Calu3 (cell line): ENCODE measurements around the gene SLC29A4. TPM values are rescaled to one million over a fixed set of nuclear protein-coding genes. Genes with fewer than 3 reads are reported as not detected.

Source experiments
- BruUV-seq: library from RNA; stranded (reverse); fragments of 400-500 nt; replicated peaks from 2 replicates; lab custom pipeline; 2021; lab: Mats Ljungman, UMichigan
- CTCF ChIA-PET: fragments of 300-600 bp; sonication (Branson Sonifier 250); formaldehyde crosslinking; loops from one replicate; lab custom pipeline; 2022; ENCODE audit warnings: antibody characterized with exemption; lab: Charles Lee
- DNase-seq: peaks from one replicate; pipeline ENCODE4 v3.0.0; 2022
- H3K27ac Mint-ChIP-seq: one replicate; pipeline ENCODE4 v1.8.0; 2022; ENCODE audit warnings: mixed read lengths; ENCODE audit not compliant: unreplicated experiment
- H3K27me3 Mint-ChIP-seq: one replicate; pipeline ENCODE4 v1.8.0; 2022; ENCODE audit warnings: mixed read lengths; ENCODE audit not compliant: unreplicated experiment
- H3K36me3 Mint-ChIP-seq: one replicate; pipeline ENCODE4 v1.8.0; 2022; ENCODE audit warnings: mild to moderate bottlenecking, moderate library complexity, mixed read lengths; ENCODE audit not compliant: insufficient read depth, unreplicated experiment
- H3K4me1 Mint-ChIP-seq: one replicate; pipeline ENCODE4 v1.8.0; 2022; ENCODE audit warnings: mild to moderate bottlenecking, low read depth, mixed read lengths; ENCODE audit not compliant: unreplicated experiment
- H3K4me3 Mint-ChIP-seq: one replicate; pipeline ENCODE4 v1.8.0; 2022; ENCODE audit warnings: mild to moderate bottlenecking, low read depth, moderate library complexity, mixed read lengths; ENCODE audit not compliant: unreplicated experiment
- H3K9me3 Mint-ChIP-seq: one replicate; pipeline ENCODE4 v1.8.0; 2022; ENCODE audit warnings: low read depth, mixed read lengths; ENCODE audit not compliant: unreplicated experiment
- intact Hi-C: fragments of 100-400 bp; cut with micrococcal nuclease; formaldehyde crosslinking; loops from one replicate; pipeline ENCODE4 v1.10.0; 2022; ENCODE audit not compliant: unreplicated experiment
- total RNA-seq: library from RNA; stranded (reverse); gene quantifications from 2 replicates; pipeline ENCODE4 v1.2.3, GENCODE V29; 2022
- TF ChIP-seq, protein P1 (sequence below): fragments of 200-600 bp; IDR thresholded peaks from one replicate; pipeline ENCODE4 v1.8.0; 2022; ENCODE audit warnings: antibody characterized with exemption; ENCODE audit not compliant: unreplicated experiment

Gene SLC29A4
- total RNA-seq, 1 experiment from 2014 or later, result 2.5 TPM

DNA sequence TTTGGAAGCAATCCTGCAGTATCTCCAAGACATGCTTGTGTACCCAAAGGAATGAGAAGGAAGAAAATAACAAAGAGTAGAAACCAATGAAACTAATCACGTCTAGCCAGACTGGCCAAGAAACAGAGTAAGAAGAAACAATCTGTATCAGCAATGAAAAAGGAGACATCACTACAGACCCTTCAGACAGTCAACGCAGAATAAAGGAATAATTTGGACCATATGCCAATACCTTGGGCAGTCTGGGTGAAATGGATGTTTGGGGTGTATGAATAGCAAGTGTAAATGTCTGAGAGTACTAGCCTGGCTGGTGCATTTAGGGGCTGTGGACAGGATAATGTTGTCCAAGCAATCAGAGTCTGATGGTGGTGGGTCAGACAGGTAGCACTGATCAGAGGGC is 61.1 kb downstream of the SLC29A4 start:
- CTCF ChIA-PET, result no interaction called here
- intact Hi-C loops, result no loop called here
- no TSS peak for BruUV-seq
- TF ChIP-seq, protein P1, sequence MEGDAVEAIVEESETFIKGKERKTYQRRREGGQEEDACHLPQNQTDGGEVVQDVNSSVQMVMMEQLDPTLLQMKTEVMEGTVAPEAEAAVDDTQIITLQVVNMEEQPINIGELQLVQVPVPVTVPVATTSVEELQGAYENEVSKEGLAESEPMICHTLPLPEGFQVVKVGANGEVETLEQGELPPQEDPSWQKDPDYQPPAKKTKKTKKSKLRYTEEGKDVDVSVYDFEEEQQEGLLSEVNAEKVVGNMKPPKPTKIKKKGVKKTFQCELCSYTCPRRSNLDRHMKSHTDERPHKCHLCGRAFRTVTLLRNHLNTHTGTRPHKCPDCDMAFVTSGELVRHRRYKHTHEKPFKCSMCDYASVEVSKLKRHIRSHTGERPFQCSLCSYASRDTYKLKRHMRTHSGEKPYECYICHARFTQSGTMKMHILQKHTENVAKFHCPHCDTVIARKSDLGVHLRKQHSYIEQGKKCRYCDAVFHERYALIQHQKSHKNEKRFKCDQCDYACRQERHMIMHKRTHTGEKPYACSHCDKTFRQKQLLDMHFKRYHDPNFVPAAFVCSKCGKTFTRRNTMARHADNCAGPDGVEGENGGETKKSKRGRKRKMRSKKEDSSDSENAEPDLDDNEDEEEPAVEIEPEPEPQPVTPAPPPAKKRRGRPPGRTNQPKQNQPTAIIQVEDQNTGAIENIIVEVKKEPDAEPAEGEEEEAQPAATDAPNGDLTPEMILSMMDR, result no peak
- no peak for DNase-seq
- Mint-ChIP-seq H3K27ac (no peak overlapping the region), H3K4me1 (peaks cover 8% of the 10 kb centered on the region), H3K36me3 (peaks cover 70% of the 10 kb centered on the region), H3K4me3 (no peak overlapping the region), H3K9me3 (no peaks in the 10 kb centered on the region), H3K27me3 (no peaks in the 10 kb centered on the region)

DNA sequence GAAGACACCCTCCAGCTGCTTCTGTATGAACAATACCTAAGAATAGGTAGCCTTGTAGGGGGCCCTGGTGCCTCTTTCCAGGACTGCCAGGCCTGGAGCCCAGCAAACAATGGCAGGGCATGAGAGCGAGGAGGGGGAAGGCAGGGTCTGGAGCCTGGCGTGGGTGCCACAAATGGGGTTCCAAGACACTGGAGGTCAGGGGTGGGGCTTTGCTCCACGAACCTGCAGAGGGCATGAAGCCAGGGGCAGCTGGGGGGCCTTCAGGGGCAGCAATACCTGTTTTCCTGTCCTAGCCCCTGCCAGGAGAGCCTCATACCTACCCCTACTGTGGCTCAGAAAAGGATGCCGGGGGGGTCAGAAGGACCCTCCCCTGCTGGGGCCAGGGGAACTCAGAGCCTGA is 61.6 kb downstream of the SLC29A4 start:
- Mint-ChIP-seq H3K4me1 (peaks cover 8% of the 10 kb centered on the region), H3K27me3 (no peaks in the 10 kb centered on the region), H3K27ac (no peak overlapping the region), H3K4me3 (no peak overlapping the region), H3K9me3 (no peaks in the 10 kb centered on the region), H3K36me3 (peaks cover 70% of the 10 kb centered on the region)
- CTCF ChIA-PET, result no interaction called here
- intact Hi-C loops, result no loop called here
- DNase-seq, result no peak
- BruUV-seq, result no TSS peak
- TF ChIP-seq, protein P1, result no peak

DNA sequence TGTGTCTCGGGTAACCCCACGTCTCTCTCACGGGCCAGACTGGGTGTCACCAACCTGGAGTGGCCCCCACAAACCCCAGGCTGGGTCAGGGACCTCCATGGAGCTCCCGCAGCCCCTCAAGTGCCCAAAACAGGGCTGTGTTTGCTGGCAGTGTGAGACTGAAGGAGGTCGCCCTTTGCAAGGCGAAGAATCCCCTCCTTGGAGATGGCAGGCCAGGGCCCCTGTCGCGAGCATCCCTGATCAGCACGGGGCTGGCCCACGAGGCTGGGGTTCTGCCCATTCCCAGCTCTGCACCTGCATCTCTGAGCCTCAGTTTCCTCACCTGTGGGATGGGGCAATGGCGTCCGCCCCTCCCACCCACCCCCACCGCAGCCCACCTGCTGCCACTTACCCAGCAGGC is 62.4 kb downstream of the SLC29A4 start:
- no peak for DNase-seq
- H3K36me3 Mint-ChIP-seq, result peaks cover 64% of the 10 kb centered on the region
- TF ChIP-seq, protein P1, result no peak
- no peak overlapping the region for H3K4me3 Mint-ChIP-seq
- no peaks in the 10 kb centered on the region for H3K27me3 Mint-ChIP-seq
- no TSS peak for BruUV-seq
- intact Hi-C loops, result no loop called here
- H3K4me1 Mint-ChIP-seq, result peaks cover 4% of the 10 kb centered on the region
- H3K9me3 Mint-ChIP-seq, result no peaks in the 10 kb centered on the region
- H3K27ac Mint-ChIP-seq, result no peak overlapping the region
- CTCF ChIA-PET, result no interaction called here

DNA sequence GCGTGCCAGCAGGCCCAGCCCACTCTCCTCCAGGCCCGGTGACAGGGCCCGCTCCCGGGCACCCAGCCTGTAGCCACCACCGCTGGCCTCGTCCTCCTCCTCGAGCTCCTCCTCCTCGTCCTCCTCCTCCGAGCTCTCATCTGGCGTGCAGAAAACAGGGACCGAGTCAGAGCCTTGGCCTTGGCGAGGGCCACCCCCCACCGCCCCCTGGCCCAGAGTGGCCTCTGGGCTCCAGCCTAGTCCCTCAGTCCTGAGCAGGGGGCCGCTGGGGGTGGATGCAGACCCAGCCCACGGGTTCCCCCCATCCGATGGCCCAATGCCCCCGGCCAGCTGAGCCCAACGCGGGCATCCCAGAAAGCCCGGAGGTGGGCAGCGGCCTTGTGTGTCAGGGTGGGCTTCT is 62.9 kb downstream of the SLC29A4 start:
- H3K4me3 Mint-ChIP-seq, result no peak overlapping the region
- no peak overlapping the region for H3K27ac Mint-ChIP-seq
- BruUV-seq, result no TSS peak
- CTCF ChIA-PET, result no interaction called here
- H3K4me1 Mint-ChIP-seq, result no peaks in the 10 kb centered on the region
- intact Hi-C loops, result no loop called here
- peaks cover 59% of the 10 kb centered on the region for H3K36me3 Mint-ChIP-seq
- TF ChIP-seq, protein P1, result no peak
- H3K9me3 Mint-ChIP-seq, result no peaks in the 10 kb centered on the region
- H3K27me3 Mint-ChIP-seq, result no peaks in the 10 kb centered on the region
- DNase-seq, result no peak
